Colonic mucosa (tissue), 4 donors: ENCODE measurements around the gene UMOD. TPM values are rescaled to one million over a fixed set of nuclear protein-coding genes. Genes with fewer than 3 reads are reported as not detected.
"Not testable (repeated sequence)": the region's sequence is repeated elsewhere in the genome, so short reads cannot be mapped to it uniquely, and the experiment has no call there.

Experiments
- DNase-seq: peaks from one replicate; pipeline ENCODE4 v3.0.0-alpha.2; 2020
- H3K27ac ChIP-seq: fragments of 200-600 bp; one replicate; pipeline ENCODE4 v1.8.0; 2021
- H3K27me3 ChIP-seq: fragments of 200-600 bp; one replicate; pipeline ENCODE4 v1.8.0; 2021
- H3K36me3 ChIP-seq: fragments of 200-600 bp; one replicate; pipeline ENCODE4 v1.8.0; 2021
- H3K4me1 ChIP-seq: fragments of 200-600 bp; one replicate; pipeline ENCODE4 v1.8.0; 2021; ENCODE audit warnings: mild to moderate bottlenecking
- H3K4me3 ChIP-seq: fragments of 200-600 bp; one replicate; pipeline ENCODE4 v1.8.0; 2021
- H3K9ac ChIP-seq, 2 donors: one replicate each; pipeline ENCODE4 v1.7.0; 2013; ENCODE audit warnings: control low read depth in 2 of 2, low read depth in 2 of 2, low read length in 2 of 2
- H3K9me3 ChIP-seq: fragments of 200-600 bp; one replicate; pipeline ENCODE4 v1.8.0; 2021
- intact Hi-C: fragments of 100-400 bp; cut with DNase I; formaldehyde crosslinking; loops from one replicate; pipeline ENCODE4 v1.14.1; 2022
- total RNA-seq, 2 donors: library from RNA; stranded (reverse); fragmentation: NEBNext Ultra II Directional in 1 of 2; extraction: Animal tissue kit (Norgen Biotek cat#: 25700) in 1 of 2; gene quantifications; one replicate each; pipeline ENCODE4 v1.2.1, GENCODE V29; 2021
- TF ChIP-seq, protein P1 (sequence below): fragments of 200-600 bp; IDR thresholded peaks from one replicate; pipeline ENCODE4 v1.8.0; 2022; ENCODE audit warnings: antibody characterized with exemption, mild to moderate bottlenecking
- donor health status: healthy.
- donor health status: DM: no; HTN: no; CAD: no.
- donor health status: DM: no; HTN: no; CAD: no.

Gene UMOD
- total RNA-seq, 2 donors from 2014 or later: not detected

GRCh38 chr16:20313741-20314140 is 38.8 kb downstream of the UMOD start:
- H3K36me3 ChIP-seq: no peaks in the 10 kb centered on the region
- intact Hi-C loops: no loop called here
- TF ChIP-seq, protein P1, sequence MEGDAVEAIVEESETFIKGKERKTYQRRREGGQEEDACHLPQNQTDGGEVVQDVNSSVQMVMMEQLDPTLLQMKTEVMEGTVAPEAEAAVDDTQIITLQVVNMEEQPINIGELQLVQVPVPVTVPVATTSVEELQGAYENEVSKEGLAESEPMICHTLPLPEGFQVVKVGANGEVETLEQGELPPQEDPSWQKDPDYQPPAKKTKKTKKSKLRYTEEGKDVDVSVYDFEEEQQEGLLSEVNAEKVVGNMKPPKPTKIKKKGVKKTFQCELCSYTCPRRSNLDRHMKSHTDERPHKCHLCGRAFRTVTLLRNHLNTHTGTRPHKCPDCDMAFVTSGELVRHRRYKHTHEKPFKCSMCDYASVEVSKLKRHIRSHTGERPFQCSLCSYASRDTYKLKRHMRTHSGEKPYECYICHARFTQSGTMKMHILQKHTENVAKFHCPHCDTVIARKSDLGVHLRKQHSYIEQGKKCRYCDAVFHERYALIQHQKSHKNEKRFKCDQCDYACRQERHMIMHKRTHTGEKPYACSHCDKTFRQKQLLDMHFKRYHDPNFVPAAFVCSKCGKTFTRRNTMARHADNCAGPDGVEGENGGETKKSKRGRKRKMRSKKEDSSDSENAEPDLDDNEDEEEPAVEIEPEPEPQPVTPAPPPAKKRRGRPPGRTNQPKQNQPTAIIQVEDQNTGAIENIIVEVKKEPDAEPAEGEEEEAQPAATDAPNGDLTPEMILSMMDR: no peak
- no peak for DNase-seq
- no peak overlapping the region for H3K4me3 ChIP-seq
- H3K27ac ChIP-seq: no peak overlapping the region
- H3K9me3 ChIP-seq: no peaks in the 10 kb centered on the region
- H3K4me1 ChIP-seq: no peaks in the 10 kb centered on the region
- no peak overlapping the region for H3K9ac ChIP-seq
- no peaks in the 10 kb centered on the region for H3K27me3 ChIP-seq

GRCh38 chr16:20312536-20313095 is 39.9 kb downstream of the UMOD start:
- intact Hi-C loops, H3K4me3 ChIP-seq, H3K4me1 ChIP-seq, H3K9me3 ChIP-seq, H3K9ac ChIP-seq, DNase-seq, H3K27ac ChIP-seq, H3K27me3 ChIP-seq, H3K36me3 ChIP-seq: not testable (repeated sequence)

GRCh38 chr16:20311548-20311947 is 41.0 kb downstream of the UMOD start:
- DNase-seq: no peak
- TF ChIP-seq, protein P1: no peak

GRCh38 chr16:20310421-20311395 is 41.8 kb downstream of the UMOD start:
- TF ChIP-seq, protein P1: no peak
- DNase-seq: no peak
- Histone ChIP-seq H3K9ac (no peak overlapping the region), H3K27ac (no peak overlapping the region), H3K9me3 (no peaks in the 10 kb centered on the region), H3K27me3 (no peaks in the 10 kb centered on the region), H3K36me3 (no peaks in the 10 kb centered on the region), H3K4me1 (no peaks in the 10 kb centered on the region), H3K4me3 (no peak overlapping the region)
- intact Hi-C loops: no loop called here

More at GRCh38 chr16:20311548-20311947, 41.0 kb downstream of the UMOD start:
- no peak overlapping the region for H3K4me3 ChIP-seq
- intact Hi-C loops: no loop called here
- no peak overlapping the region for H3K27ac ChIP-seq
- H3K9me3 ChIP-seq: no peaks in the 10 kb centered on the region
- H3K4me1 ChIP-seq: no peaks in the 10 kb centered on the region
- H3K27me3 ChIP-seq: no peaks in the 10 kb centered on the region
- no peaks in the 10 kb centered on the region for H3K36me3 ChIP-seq
- H3K9ac ChIP-seq: no peak overlapping the region

DNA sequence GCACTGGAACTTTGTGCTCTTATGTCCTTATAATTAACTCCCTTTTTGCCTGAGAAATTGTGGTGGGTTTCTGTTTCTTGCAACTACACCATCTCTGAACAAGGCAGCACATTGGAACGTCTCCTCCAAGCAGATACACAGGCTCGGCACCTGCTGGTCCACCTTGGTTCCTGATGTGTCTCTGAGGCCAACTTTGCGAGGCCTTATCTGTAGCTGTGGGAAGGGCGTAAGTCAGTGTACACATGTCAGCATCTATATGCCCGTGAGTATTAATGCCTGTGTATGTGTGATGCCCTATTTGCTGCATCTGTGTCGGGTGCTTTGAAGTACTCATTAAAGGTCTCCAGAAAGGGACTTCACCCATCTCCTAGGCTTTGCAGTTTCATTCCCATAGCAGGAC is 42.7 kb downstream of the UMOD start:
- DNase-seq: no peak
- Histone ChIP-seq H3K9me3 (no peaks in the 10 kb centered on the region), H3K27ac (no peak overlapping the region), H3K4me1 (no peaks in the 10 kb centered on the region), H3K36me3 (no peaks in the 10 kb centered on the region), H3K4me3 (no peak overlapping the region), H3K9ac (no peak overlapping the region), H3K27me3 (no peaks in the 10 kb centered on the region)
- intact Hi-C loops: no loop called here
- TF ChIP-seq, protein P1: no peak
